SKM-1 treated with dmso at 0.1 percent for 144 hours (cell line): ENCODE results near the gene DLAT.
"Not testable (repeated sequence)": the region's sequence is repeated elsewhere in the genome, so short reads cannot be mapped to it uniquely, and the experiment has no call there.

Experiments used
- DNase-seq: peaks from one replicate; lab custom pipeline; 2025; ENCODE audit not compliant: unreplicated experiment; lab: John Stamatoyannopoulos, UW

The DLAT gene

GRCh38 chr11:112046647-112047046 is 21.4 kb downstream of the DLAT start:
- not testable (repeated sequence) for DNase-seq

DNA sequence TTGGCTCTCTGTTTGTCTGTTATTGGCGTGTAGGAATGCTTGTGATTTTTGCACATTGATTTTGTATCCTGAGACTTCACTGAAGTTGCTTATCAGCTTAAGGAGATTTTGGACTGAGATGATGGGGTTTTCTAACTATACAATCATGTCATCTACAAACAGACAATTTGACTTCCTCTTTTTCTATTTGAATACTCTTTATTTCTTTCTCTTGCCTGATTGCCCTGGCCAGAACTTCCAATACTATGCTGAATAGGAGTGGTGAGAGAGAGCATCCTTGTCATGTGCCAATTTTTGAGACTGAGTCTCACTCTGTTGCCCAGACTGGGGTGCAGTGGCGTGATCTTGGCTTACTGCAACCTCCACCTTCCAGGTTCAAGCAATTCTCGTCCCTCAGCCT is 23.0 kb downstream of the DLAT start:
- not testable (repeated sequence) for DNase-seq

GRCh38 chr11:112049777-112050176 is 24.6 kb downstream of the DLAT start:
- no peak for DNase-seq

DNA sequence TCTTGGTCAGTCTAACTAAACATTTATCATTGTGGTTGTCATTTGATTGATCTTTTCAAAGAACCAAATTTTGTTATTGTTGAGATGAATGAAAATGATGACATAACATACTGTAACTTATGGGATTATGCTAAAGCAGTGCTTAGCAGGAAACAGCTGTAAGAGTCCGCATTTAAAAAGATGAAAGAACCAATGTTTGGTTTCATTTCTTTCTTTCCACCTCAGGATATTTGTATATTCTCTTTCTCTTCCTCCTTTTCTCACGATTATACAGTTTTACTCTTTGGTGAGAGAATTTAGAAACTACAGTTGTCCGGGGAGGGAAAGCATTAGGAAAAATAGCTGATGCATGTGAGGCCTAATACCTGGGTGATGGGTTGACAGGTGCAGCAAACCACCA is 25.5 kb downstream of the DLAT start:
- no peak for DNase-seq

DNA sequence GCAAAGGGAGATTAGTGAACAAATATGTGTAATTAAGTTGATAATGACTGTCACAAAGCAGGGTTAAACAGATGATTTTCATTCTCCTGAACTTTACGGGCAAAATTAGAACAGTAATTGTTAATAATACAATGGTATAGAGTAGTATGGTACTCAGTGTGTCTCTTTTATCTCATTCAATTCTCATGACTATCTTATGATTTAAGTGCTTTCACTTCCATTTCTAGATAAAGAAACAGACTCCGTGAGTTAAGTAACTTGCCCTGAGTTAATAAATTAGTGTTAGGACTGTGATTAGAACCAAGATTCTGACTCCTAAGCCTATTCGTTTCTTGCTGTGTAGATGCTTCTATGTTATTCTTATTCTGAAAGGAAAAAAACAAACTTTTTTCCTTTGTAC is 26.6 kb downstream of the DLAT start:
- DNase-seq: no peak

DNA sequence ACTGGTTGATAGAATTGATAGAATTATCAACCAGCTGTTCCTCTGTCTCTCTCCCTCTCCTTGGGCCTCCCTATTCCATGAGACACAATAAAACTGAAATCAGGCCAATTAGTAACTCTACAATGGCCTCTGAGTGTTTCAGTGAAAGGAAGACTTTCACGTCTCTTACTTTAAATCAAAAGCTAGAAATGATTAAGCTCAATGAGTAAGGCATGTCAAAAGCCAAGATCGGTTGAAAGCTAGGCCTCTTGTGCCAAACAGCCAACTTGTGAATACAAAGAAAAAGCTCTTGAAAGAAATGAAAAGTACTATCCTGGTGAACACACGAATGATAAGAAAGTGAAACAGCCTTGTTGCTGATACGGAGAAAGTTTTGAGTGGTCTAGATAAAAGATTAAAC is 32.0 kb downstream of the DLAT start:
- DNase-seq: no peak

- no peak for DNase-seq
These were observed 32.9 kb downstream of the DLAT start for GRCh38 chr11:112058103-112058502.

DNA sequence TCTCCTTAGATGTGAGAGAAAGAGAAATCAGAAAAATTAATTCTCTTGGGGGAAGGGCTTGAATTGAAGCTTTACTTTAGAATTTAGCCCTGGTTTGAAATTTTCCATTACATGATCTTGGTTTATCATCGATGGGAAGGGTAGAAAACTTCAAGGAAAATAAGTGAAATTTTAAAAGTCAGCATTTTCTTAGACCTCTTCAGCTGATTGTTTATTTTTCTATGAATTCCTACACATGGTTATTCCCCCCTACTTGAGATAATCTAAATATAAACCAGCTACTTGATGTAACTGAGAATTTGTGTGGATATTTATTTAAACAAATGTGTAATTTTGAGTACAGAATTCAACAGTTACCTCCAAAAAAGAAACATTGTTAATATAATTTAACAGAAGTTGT is 37.7 kb downstream of the DLAT start:
- DNase-seq: no peak

DNA sequence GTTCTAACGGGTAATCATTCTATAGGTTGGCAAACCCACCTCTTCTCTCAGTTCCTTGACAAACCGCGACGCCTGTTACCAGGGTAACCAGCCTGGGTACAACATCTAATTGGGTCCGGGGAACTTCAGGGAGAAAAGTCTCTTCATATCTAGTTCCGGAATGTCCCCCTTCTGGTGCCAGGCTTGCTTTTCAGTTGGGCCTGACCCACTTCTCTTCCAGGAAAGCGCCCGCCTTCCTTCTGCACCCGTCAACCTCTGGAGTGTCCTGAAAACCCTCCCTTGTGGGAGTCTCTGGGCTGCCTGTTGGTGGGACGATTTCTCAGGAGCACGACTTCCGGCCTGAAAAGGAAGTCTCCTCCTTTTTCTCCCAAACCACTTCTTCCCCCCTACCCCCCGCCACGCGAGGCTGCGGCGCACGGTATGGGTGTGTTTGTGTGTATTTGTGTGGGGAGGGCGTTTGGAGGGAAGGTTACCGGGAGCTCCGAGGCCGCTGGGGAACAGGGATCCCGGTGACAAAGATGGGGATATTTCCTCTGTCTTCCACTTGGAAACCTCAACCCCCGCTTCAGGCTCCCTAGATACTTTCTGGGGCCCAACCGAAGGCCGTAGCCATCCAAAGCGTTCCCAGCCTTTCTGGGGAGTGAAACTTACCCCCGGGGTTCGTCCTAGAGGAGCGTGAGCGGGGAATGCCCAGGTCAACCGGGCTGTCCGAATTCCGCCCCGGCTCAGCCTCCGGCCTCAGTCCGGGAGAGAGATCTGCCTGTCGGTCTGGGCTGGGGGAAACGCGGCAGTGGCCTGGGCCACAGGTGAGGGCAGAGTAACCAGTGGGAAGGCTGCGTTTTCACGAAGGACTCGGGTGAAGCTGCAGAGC is 49.0 kb downstream of the DLAT start, which contains the start of the genes NKAPD1 and PIH1D2:
TSS of gene NKAPD1 (plus strand) at position 359 of the 871 bp plus-strand sequence. CDS start 1,276 bp downstream, outside the sequence.
TSS of gene PIH1D2 (minus strand) at position 77 of the 871 bp plus-strand sequence. CDS start 843 bp downstream, outside the sequence.
- DNase-seq: peak; percentile 90

DNA sequence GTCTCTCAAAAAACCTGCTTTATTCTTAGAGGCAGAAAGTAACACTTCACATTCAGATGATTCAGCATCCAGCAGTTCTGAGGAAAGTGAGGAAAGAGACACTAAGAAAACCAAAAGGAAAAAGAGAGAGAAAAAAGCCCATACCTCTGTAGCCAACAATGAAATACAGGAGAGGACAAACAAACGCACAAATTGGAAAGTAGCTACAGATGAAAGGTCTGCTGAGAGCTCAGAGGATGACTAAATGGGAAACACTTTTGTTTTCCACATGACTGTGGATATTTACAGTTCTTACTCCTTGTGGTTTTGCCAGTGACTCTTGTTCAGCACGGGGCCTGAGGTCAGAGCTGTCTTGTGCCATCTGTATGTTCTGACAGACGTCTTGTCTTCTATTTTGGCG is 57.5 kb downstream of the DLAT start:
- DNase-seq: no peak

- no peak for DNase-seq
These were observed 60.7 kb downstream of the DLAT start for GRCh38 chr11:112085822-112086421.

DNA sequence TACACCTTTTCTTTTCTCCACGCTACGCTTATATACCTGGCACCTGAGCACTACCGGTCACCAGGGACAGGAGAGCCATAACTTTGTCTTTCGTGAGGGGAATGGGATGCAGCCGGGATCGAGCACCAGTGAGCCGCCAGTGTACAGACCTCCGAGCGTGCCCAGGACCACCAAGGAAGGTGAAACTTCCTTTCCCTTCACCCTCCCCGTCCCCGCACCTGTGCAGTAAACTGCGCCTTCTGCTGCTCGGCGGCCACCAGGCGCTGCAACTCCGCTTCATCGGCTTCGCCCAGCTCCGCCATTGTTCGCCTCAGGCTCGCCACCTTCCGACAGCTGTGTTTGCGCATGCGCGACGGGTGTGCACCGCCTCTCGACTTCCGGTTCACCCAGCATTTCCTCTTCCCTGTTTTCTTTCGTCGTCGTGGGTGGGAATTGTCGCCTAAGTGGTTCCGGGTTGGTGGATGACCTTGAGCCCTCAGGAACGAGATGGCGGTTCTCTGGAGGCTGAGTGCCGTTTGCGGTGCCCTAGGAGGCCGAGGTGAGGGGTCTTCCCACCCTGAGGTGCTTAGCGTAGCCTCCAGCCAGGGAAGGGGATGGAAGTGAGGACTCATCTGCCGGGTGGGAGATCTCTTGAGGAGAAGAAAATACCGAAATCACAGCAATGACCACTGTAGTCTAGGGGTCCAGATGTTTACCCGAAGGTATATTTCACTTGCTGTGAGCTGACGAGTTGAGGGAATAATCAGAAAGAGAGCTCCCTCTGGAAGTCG is 61.4 kb downstream of the DLAT start, which contains the start of the genes SDHD and TIMM8B:
TSS of gene SDHD (plus strand) at position 452 of the 770 bp plus-strand sequence. CDS start at position 487, 35 bp downstream.
TSS of gene TIMM8B (minus strand) at position 335 of the 770 bp plus-strand sequence. CDS start at position 302, 33 bp downstream.
- DNase-seq: peak; percentile 97

DNA sequence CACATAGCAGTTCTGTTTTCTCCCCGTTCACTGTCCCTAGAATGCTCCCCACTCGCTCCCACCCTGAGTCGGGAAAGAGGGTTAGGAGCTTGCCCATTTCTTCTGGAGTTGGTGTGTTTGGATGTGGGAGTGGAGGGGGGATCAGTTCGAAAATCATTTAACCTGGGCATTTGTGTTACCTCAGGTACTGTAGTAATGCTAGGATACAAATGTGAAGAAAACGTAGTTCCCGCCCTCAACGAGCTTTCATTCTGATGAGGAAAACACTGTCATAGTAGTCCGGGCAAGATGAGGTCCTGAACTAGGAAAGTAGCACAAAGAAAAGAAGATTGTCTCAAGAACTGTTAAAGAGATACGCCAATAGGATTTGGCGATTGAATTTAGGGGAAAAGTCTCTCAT is 62.0 kb downstream of the DLAT start:
- DNase-seq: no peak

GRCh38 chr11:112095302-112095701 is 70.1 kb downstream of the DLAT start:
- not testable (repeated sequence) for DNase-seq

- no peak for DNase-seq
These were observed 71.0 kb downstream of the DLAT start for GRCh38 chr11:112096194-112096593.

- no peak for DNase-seq
These were observed 72.7 kb downstream of the DLAT start for GRCh38 chr11:112097734-112098528.

DNA sequence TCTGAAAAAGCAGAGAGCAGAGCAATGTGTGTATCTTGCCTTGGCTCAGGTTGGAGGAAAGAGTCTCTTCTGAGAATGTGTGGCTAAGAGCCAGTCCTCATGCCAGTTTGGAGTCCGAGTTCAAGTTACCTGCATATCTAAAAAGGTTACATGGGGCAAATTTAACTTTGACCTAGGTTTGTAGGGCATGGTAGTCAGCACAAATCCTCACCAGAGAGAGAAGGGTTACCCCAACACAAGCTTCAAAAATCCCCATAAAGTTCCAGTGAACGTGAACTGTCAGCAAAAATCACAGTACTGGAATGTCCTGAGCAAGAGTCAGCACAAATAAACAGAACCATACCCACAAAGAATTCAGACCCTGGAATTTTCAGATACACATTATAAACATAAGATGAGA is 75.3 kb downstream of the DLAT start:
- DNase-seq: no peak

DNA sequence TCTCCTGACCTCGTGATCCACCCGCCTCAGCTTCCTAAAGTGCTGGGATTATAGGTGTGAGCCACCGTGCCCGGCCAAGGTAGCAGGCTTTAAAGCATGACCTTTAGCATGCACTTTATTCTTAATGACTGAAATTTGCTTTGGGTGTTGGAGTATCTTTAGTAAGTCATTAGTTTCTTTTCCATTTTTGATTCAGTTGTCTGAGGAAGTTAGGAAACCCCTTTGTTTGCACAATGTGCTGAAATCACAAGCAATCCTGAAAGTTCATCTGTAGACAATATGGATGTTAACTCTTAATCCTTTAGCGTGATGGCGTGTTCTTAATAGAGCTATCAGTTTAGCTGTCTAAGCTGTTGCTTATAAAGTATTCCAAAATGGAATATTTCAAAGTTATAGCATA is 78.2 kb downstream of the DLAT start:
- no peak for DNase-seq

DNA sequence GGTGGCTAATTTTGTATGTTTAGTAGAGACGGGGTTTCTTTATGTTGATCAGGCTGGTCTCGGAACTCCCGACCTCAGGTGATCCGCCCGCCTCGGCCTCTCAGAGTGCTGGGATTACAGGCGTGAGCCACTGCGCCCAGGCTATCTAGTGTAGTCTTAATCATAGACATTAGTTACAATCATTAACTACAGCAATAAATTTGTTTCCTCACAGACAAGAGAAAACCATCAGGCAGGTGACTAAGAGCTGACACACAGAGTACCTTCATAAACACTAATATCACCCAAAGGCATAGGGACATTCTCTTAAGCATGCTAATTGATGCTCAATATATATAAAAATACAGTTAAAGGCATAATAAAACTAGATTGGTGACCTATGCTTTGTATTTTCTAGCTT is 80.9 kb downstream of the DLAT start:
- DNase-seq: no peak
